GM19452 (cell line): ENCODE results near the gene PPP2R5C.

ENCODE experiments used
- ATAC-seq: cut with Tn5 transposase; IDR thresholded peaks from one replicate; pipeline ENCODE4 v1.9.1; 2021; ENCODE audit not compliant: unreplicated experiment

Gene PPP2R5C

DNA sequence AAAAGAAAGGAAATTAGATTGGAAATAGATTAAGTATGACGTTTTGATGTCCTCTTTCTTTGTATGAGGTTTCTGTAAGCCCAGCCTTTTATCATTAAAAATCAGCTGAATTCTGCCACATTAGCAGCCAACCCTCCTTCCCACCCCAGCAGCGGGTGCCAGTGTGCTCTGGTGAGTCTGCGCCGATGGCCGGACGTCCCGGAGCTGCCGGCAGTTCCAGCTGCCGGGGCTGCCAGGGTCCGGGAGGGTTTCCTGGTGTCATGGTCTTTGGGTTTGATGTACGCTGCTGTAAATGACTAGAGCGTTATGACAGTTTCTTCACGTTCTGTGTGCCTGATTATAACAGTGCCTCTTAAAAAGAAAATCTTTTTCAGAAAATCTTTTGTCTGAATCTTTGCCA lies 151.3 kb downstream of the PPP2R5C start:
- no peak for ATAC-seq

DNA sequence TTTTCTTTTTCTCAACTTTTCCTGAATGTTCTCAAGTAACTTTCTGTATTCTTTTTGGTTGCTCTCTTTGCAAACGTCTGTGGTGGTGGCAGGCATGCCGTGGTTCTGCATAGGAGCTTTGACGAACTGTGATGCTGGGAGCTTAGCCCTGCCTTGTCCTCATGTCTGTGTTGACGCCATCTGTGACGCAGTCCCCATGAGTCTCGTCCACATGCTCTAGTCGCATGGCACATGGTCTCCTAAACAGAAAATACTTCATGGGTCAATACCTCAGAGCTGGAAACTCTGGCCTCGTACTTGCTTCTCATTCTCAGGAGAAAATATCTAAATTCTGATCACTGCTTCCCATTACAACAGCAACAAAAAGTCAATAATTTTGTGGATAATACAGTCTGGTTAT lies 152.6 kb downstream of the PPP2R5C start:
- no peak for ATAC-seq

DNA sequence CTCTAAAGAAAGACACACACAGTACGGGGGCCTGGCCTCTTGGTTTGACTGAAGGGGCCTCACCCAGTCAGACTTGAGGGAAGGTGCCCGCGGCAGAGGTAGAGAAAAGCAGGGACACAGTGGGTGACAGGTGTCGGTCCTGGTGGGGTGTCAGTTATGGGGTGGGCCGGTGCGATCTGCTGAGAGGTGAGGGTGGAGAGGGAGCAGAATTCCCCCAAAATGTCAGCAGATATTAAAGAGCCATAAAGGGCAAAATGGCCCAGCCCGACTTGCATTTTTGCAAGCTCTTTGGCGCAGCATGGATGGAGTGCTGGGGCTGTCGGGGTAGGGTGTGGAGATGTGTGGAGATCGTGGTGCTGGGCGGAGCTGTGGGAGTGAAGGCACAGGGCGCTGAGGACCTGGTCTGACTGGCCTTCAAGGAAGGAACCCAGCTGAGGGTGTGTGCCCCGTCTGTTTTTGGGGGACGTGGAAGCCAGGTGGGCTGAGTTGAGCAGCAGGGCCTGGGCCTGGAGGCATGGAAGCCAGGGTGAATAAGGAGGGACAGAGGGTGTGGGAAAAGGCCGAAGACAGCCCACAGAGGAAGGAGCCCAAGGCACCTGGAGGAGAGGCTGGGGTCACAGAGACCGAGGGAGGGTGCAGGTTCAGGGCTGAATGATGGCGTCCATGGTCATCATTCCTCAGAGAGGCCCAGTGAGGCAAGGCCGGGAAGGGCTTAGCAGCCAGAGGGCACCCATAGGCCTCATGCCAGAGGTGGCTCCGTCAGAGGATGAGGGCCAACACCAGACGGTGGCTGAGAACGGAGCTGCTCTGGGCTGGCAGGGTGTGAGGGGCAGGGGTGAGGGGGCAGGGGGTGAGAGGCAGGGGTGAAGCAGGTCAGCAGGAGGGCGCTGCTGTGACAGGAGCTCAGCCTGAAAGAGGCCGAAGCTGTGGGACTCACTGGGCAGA lies 154.6 kb downstream of the PPP2R5C start:
- no peak for ATAC-seq

DNA sequence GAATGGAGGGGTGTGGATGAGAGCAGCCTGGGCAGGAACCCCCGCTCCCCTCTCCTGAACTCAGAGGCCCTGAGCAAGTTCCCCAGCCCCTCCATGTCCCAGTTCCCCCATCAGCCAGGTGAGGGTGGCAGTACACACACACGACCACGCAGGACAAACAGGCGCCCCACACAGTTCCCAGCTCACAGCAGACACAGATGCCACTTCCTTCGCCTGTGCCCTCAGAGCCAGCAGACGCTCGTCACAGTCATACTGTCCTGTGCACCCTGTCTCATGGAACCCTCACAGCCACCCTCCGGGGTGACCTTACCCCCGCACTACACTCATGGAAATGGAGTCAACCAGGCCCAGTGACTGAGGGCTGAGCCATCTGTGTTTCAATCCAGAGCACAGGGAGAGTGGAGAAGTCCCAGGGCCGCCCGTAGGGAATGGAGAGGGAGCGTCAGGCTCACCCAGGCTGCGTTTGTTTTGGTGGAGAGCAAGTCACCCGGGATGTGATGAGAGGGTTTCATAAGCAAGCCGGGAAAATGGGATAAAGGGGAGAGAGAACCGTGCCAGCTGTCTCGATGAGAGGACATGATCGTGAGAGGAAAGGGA lies 155.4 kb downstream of the PPP2R5C start:
- ATAC-seq, result no peak

DNA sequence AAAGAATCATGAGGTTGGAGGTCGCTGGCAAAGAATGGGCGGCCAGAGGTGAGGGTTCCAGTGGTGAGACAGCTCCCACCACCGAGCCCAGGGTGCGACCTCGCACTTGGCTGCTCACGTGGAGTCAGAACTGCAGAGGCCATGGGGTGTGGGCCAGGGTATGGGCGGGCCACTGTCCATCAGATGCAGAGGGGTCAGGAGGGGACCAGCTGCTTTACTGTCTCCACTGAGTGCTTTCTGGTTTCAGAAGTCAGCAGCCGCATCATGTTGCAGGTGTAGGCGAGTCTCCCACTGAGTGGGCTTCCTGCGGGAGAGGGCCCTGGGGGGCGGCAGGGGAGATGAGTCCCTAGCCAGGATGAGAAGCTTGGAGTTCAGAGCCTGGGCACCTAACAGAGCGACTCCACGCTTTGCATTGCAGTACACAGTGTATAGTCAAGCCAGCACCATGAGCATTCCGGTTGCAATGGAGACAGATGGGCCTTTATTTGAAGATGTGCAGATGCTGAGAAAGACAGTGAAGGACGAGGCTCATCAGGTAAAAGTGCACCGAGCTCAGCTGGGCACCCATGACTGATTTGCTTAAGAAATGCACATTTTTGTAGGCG lies 156.0 kb downstream of the PPP2R5C start:
- no peak for ATAC-seq

GRCh38 chr14:101918065-101918989 lies 156.8 kb downstream of the PPP2R5C start:
- ATAC-seq, result no peak

DNA sequence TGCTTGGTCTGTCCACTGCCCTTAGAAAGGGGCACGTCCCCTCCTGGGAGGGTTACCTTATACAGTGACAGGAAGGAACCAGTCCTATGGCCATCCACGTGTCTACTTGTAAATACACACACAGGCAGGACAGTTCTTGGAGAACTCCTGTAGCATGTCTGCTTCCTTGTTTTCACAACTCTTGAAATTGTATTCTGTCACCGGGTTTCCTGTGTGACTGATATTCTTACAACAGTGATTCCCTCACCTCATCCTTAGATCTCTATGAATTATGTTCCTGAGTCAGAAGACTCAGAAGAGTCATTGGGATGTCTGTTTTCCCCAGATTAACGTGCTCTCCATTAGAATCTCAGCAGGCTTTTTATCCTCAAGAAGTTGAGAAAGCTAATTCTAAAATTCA lies 158.8 kb downstream of the PPP2R5C start:
- ATAC-seq, result no peak

DNA sequence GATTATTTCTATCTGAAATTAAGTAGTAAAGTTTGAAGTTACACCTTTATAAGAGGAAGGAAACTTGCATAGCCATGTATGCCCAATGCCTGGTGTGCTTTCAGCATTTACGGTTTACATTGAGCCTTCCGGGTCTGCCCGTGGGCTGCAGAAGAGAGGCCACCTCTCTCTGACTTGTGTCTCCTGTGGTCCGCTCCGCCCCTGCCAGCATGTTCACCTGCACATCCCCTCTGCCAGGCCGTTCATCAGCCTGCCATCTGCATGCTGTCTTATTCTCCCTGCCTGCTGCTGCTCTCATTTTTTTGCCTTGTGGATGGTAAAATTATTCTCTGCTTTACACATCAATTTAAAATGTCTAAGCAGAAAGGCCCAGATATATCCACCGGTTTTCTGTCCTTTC lies 161.4 kb downstream of the PPP2R5C start:
- no peak for ATAC-seq

GRCh38 chr14:101925152-101925551 lies 163.6 kb downstream of the PPP2R5C start:
- ATAC-seq, result no peak

DNA sequence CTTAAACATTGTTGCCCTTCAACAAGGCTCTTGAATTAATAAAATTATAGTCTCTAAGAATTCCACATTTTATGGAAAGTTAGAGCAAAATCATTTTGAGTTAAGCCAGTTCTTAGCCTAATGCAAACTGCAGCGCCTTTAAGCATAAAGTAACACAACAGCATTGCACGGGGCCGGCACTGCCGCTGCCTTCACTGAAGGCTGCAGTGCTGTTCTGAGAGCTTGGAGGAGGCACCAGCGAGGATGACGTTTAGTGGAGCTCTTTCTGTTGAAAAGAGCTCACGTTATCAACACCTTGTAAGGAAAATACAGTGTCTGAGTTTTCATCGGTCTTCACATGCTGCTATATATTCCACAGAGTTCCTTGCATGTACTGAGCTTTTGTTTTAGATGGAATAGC lies 164.6 kb downstream of the PPP2R5C start:
- ATAC-seq, result no peak

DNA sequence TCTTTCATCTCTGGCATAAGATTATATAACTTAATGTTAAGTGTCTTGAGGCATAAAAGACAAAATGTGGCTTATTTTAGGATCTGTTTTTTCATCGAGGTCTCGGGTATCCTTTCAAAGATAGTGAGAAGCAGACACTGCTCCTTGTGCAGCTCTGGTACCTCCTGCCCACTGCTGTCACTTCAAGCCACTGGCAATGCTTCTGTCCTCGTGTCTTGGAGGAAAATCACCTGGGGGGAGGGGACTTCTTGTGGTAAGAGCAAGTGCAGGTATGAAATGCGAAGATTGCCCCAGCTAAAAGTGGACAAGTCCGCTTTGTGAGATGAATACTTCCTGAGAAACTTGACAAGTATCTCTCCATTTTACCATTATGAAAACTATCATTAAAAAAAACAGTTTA lies 165.1 kb downstream of the PPP2R5C start:
- ATAC-seq, result no peak

DNA sequence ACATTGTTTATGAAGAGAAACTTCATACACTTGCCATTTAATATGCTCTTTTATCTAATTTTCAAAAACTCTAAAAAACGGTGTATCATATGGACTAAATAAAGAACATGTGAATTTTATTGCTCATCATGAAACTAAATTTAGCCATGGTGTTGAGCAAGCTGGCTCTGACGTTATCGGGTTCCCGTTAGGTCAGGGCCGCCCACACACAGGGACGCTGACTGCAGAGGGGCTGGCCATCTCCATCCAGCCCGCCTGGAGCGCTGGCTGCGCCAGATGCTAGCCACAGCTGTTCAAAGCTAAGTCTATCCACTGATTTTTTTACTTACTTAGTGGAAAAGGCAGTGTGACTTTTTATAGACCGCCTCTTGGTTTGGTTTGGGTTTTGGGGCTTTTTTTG lies 166.3 kb downstream of the PPP2R5C start:
- no peak for ATAC-seq

- no peak for ATAC-seq
These were observed 166.9 kb downstream of the PPP2R5C start for GRCh38 chr14:101928415-101928841.

GRCh38 chr14:101929096-101929495 lies 167.6 kb downstream of the PPP2R5C start:
- no peak for ATAC-seq

DNA sequence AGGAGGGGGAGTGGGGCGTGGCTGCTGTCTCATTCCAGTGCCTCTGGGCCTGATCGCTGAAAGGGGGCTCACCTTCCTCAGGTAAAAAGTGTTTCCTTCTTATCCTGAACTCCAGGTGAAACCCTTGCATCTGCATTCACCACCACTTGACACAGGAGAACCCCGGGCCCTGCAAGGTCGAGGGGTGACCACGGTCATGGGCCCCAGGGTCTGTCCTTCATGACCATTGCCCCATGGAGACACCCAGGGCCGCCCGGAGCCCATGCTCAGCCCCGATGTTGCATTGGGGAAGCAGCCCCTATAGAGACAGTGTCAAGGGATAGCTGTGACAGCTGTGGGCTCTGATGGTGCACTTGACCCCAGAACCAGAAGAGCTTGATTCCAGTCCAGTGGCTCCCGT lies 168.4 kb downstream of the PPP2R5C start:
- ATAC-seq, result no peak

- ATAC-seq, result no peak
These were observed 171.2 kb downstream of the PPP2R5C start for GRCh38 chr14:101932673-101933072.

DNA sequence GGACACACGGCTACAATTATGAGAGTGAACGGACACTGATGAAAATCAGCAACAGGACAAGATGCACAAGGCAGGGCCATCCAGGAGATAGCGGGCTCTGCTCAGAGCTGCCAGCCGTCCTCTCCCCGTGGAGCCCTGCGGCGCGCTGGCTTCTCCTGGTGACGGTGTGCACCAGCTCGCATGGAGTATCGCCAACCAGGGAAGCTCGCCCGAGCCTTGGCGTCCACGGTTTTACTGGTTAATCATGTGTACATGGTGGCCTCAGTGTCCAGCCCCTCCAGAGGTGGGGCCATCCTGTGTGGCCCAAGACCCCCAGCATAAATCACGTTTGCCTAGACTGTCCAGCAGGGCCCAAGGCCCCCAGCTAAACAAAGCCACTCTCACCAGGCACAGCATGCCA lies 171.7 kb downstream of the PPP2R5C start:
- ATAC-seq, result no peak

DNA sequence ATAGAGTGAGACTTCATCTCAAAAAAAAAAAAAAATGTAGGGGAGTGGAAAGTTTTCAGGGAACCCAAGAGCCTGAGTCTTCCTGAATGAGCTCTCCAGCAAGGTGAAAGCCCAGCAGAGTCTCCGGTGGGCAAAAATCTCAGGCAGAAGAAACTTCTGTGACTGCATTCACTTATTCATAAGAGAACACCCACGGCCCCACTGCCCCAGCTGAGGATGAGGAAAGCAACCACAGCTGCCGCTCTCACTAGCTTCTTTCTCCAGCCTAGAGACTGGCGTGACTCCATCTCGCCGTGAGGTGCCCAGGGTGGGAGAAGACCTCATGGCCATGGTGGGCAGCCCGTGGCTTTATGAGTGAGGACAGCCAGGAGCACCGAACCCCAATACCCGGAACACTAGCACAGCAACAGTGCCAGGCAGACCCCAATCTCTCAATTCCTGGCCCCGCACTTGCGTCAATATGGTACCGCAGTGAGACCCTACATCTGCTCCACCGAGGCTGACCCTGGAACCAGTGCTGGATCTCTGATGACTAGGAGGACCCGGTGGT lies 173.2 kb downstream of the PPP2R5C start:
- no peak for ATAC-seq

- ATAC-seq, result no peak
These were observed 176.6 kb downstream of the PPP2R5C start for GRCh38 chr14:101937926-101938767.
